CD4-positive, alpha-beta T cell (primary cell): Measurements from ENCODE around the gene MYRIP. TPM values are rescaled to one million over a fixed set of nuclear protein-coding genes. Genes with fewer than 3 reads are reported as not detected.

Experiments used
- ATAC-seq: fragments of 200-7000 bp; cut with Tn5 transposase; one replicate; pipeline ENCODE4 v1.10.0; 2022; ENCODE audit warnings: mild to moderate bottlenecking; ENCODE audit not compliant: poor library complexity
- CTCF ChIA-PET: fragments of 350-600 bp; sonication (Branson Sonifier 250); formaldehyde crosslinking; loops from one replicate; lab custom pipeline; 2021; ENCODE audit warnings: antibody characterized with exemption, inconsistent platforms; lab: Charles Lee
- POLR2A ChIA-PET: fragments of 350-600 bp; sonication (Branson Sonifier 250); formaldehyde crosslinking; loops from one replicate; lab custom pipeline; 2021; ENCODE audit warnings: antibody characterized with exemption, inconsistent platforms; lab: Charles Lee
- DNase-seq, 14 experiments: peaks; one replicate each; pipeline ENCODE4 v3.0.0-alpha.2; 2013 to 2020; ENCODE audit warnings: mixed read lengths in 2 of 14
- H3K27ac ChIP-seq, 2 donors: one replicate each; pipeline versions ENCODE4 v1.5.1 to v1.7.0; 2013; ENCODE audit warnings: low read length in 2 of 2, low read depth in 1 of 2, mild to moderate bottlenecking in 1 of 2
- H3K27me3 ChIP-seq, 2 experiments: 1 replicate in 1 of 2; 2 replicates in 1 of 2; pipeline versions ENCODE4 v1.6.1 to v1.7.0; 2013; ENCODE audit warnings: low read length in 2 of 2, control low read depth in 1 of 2, mild to moderate bottlenecking in 1 of 2, moderate library complexity in 1 of 2; ENCODE audit not compliant: insufficient read depth in 2 of 2, control insufficient read depth in 1 of 2
- H3K36me3 ChIP-seq: one replicate; pipeline ENCODE4 v1.6.1; 2013; ENCODE audit warnings: low read length, control low read depth; ENCODE audit not compliant: insufficient read depth
- H3K4me1 ChIP-seq: one replicate; pipeline ENCODE4 v1.6.1; 2013; ENCODE audit warnings: low read length, control low read depth; ENCODE audit not compliant: insufficient read depth
- H3K4me3 ChIP-seq: one replicate; pipeline ENCODE4 v1.5.1; 2013; ENCODE audit warnings: mild to moderate bottlenecking, low read length, moderate library complexity
- H3K9me3 ChIP-seq, 2 experiments: 1 replicate in 1 of 2; 2 replicates in 1 of 2; pipeline versions ENCODE4 v1.6.1 to v1.7.0; 2013; ENCODE audit warnings: low read length in 2 of 2, mild to moderate bottlenecking in 2 of 2, control low read depth in 1 of 2, moderate library complexity in 1 of 2; ENCODE audit not compliant: control insufficient read depth in 1 of 2, insufficient read depth in 1 of 2
- H3K27ac Mint-ChIP-seq: one replicate; pipeline ENCODE4 v1.8.0; 2020; ENCODE audit warnings: mixed read lengths
- H3K27me3 Mint-ChIP-seq: one replicate; pipeline ENCODE4 v1.8.0; 2021; ENCODE audit warnings: mixed read lengths
- H3K36me3 Mint-ChIP-seq: one replicate; pipeline ENCODE4 v1.8.0; 2021; ENCODE audit warnings: low read depth, mixed read lengths
- H3K4me1 Mint-ChIP-seq: one replicate; pipeline ENCODE4 v1.8.0; 2021; ENCODE audit warnings: low read depth, mixed read lengths
- H3K4me3 Mint-ChIP-seq: one replicate; pipeline ENCODE4 v1.8.0; 2020; ENCODE audit warnings: mild to moderate bottlenecking, mixed read lengths
- H3K9me3 Mint-ChIP-seq: one replicate; pipeline ENCODE4 v1.8.0; 2020; ENCODE audit warnings: mixed read lengths
- intact Hi-C, 2 experiments: fragments of 100-400 bp; cut with DNase I in 1 of 2; cut with micrococcal nuclease in 1 of 2; formaldehyde crosslinking; loops; one replicate each; pipeline versions ENCODE4 v1.15.1 to v1.9.0; 2023 to 2025; cut with DNase I, micrococcal nuclease
- total RNA-seq, 174 experiments: library from RNA in 2 of 174; stranded (reverse) in 2 of 174; gene quantifications; one replicate each; pipeline ENCODE4 v1.2.3 and lab custom pipeline; 2021 to 2026
- TF ChIP-seq, protein P1 (sequence below): fragments of 200-600 bp; IDR thresholded peaks from one replicate; pipeline ENCODE4 v1.8.0; 2022; ENCODE audit warnings: antibody characterized with exemption, mild to moderate bottlenecking

MYRIP gene
- total RNA-seq, 2 experiments from 2014 or later: not detected

DNA sequence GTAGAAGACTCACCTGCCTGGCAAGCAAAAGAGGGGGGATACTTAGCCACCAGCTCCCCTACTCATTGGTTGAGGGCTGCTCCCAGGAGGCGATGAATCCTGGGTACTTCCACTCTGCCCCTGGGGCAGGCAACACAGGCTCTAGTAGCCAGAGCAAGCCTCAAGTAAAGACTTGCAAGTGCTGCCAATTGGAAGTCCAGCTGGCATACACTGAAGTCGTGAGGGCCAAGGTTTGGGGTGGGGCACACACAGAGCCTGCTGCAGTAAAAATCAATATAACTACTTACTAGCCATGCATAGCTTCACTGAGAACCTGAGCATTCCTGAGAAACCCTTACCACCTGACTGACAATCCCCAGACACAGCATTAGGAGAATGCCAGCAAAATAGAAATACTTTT is 377.1 kb downstream of the MYRIP start:
- Histone ChIP-seq H3K36me3 (no peaks in the 10 kb centered on the region), H3K4me1 (no peaks in the 10 kb centered on the region), H3K4me3 (no peak overlapping the region), H3K27ac (no peak overlapping the region), H3K27me3 (no peaks in the 10 kb centered on the region), H3K9me3 (no peaks in the 10 kb centered on the region)
- Mint-ChIP-seq H3K36me3 (no peaks in the 10 kb centered on the region), H3K27ac (no peak overlapping the region), H3K4me1 (no peaks in the 10 kb centered on the region), H3K9me3 (no peaks in the 10 kb centered on the region), H3K4me3 (no peak overlapping the region), H3K27me3 (no peaks in the 10 kb centered on the region)
- DNase-seq (no peak), ATAC-seq (no peak)
- POLR2A ChIA-PET: no interaction called here
- CTCF ChIA-PET: no interaction called here
- TF ChIP-seq, protein P1, sequence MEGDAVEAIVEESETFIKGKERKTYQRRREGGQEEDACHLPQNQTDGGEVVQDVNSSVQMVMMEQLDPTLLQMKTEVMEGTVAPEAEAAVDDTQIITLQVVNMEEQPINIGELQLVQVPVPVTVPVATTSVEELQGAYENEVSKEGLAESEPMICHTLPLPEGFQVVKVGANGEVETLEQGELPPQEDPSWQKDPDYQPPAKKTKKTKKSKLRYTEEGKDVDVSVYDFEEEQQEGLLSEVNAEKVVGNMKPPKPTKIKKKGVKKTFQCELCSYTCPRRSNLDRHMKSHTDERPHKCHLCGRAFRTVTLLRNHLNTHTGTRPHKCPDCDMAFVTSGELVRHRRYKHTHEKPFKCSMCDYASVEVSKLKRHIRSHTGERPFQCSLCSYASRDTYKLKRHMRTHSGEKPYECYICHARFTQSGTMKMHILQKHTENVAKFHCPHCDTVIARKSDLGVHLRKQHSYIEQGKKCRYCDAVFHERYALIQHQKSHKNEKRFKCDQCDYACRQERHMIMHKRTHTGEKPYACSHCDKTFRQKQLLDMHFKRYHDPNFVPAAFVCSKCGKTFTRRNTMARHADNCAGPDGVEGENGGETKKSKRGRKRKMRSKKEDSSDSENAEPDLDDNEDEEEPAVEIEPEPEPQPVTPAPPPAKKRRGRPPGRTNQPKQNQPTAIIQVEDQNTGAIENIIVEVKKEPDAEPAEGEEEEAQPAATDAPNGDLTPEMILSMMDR: no peak
- intact Hi-C loops: no loop called here

DNA sequence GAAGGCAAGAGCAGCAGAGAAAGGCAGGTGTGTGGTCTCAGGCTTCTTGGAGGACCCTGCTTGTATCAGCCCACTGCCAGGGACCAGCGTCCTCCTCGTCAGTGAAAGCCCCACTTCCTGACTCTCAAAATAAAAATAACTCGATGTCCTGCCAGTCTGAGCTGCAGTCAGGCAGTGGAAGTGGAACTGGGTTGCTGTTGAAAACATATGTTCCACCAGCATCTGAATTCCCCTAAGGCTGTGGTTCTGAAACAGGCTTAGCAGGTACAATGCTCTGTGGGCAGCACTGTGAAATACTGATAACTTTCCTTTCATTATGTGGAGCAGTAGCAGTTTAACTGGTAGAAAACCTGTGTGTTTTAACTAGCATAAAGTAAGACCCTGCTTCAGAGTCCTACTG is 378.5 kb downstream of the MYRIP start:
- Mint-ChIP-seq H3K4me1 (no peaks in the 10 kb centered on the region), H3K36me3 (no peaks in the 10 kb centered on the region)
- POLR2A ChIA-PET: no interaction called here

DNA sequence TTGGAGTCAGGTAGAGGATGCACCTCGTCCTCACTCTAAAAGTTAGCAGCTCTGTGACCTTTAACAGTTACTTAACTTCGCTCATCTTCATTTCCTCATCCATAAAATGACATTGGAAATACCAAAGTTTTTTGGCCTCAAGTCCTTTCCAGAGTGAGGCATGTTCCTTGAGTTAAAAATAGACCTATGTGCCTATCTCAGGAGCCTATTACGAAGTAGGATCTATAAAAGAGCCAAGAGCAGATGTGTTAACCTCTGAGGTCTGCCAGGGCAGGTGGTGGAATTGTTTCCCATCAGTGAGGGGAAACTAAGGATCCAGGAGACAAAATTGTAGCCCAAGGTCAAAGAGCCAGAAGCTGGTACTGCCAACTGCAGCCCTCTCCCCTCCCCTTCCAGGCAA is 379.7 kb downstream of the MYRIP start:
- TF ChIP-seq, protein P1: no peak
- H3K9me3 ChIP-seq: no peaks in the 10 kb centered on the region
- H3K4me1 ChIP-seq: no peaks in the 10 kb centered on the region
- no peaks in the 10 kb centered on the region for H3K27me3 ChIP-seq
- no peaks in the 10 kb centered on the region for H3K36me3 ChIP-seq
- ATAC-seq: no peak
- H3K9me3 Mint-ChIP-seq: no peaks in the 10 kb centered on the region
- H3K27ac Mint-ChIP-seq: no peak overlapping the region
- H3K4me3 ChIP-seq: no peak overlapping the region
- H3K27me3 Mint-ChIP-seq: no peaks in the 10 kb centered on the region
- H3K36me3 Mint-ChIP-seq: no peaks in the 10 kb centered on the region
- no peak for DNase-seq
- no peak overlapping the region for H3K27ac ChIP-seq
- H3K4me3 Mint-ChIP-seq: no peak overlapping the region
- intact Hi-C loops: no loop called here
- POLR2A ChIA-PET: no interaction called here
- CTCF ChIA-PET: no interaction called here
- H3K4me1 Mint-ChIP-seq: no peaks in the 10 kb centered on the region

More for the DNA sequence above, 378.5 kb downstream of the MYRIP start:
- Histone ChIP-seq H3K27ac (no peak overlapping the region), H3K27me3 (no peaks in the 10 kb centered on the region), H3K9me3 (no peaks in the 10 kb centered on the region), H3K4me1 (no peaks in the 10 kb centered on the region), H3K4me3 (no peak overlapping the region), H3K36me3 (no peaks in the 10 kb centered on the region)
- Mint-ChIP-seq H3K4me3 (no peak overlapping the region), H3K27ac (no peak overlapping the region), H3K9me3 (no peaks in the 10 kb centered on the region), H3K27me3 (no peaks in the 10 kb centered on the region)
- DNase-seq (no peak), ATAC-seq (no peak)
- CTCF ChIA-PET: no interaction called here
- intact Hi-C loops: no loop called here
- TF ChIP-seq, protein P1: no peak
